Activated naive CD8-positive, alpha-beta T cell treated with anti-CD3 and anti-CD28 coated beads, Interleukin-2, amount 50 U/mL, for 16 hours (primary cell): ENCODE measurements around the gene ADIRF.
"Not testable (repeated sequence)": the region's sequence is repeated elsewhere in the genome, so short reads cannot be mapped to it uniquely, and the experiment has no call there.

Source experiments
- DNase-seq: peaks from one replicate; pipeline ENCODE4 v3.0.0-alpha.2; 2020; ENCODE audit warnings: low read depth, low spot score

The ADIRF gene

DNA sequence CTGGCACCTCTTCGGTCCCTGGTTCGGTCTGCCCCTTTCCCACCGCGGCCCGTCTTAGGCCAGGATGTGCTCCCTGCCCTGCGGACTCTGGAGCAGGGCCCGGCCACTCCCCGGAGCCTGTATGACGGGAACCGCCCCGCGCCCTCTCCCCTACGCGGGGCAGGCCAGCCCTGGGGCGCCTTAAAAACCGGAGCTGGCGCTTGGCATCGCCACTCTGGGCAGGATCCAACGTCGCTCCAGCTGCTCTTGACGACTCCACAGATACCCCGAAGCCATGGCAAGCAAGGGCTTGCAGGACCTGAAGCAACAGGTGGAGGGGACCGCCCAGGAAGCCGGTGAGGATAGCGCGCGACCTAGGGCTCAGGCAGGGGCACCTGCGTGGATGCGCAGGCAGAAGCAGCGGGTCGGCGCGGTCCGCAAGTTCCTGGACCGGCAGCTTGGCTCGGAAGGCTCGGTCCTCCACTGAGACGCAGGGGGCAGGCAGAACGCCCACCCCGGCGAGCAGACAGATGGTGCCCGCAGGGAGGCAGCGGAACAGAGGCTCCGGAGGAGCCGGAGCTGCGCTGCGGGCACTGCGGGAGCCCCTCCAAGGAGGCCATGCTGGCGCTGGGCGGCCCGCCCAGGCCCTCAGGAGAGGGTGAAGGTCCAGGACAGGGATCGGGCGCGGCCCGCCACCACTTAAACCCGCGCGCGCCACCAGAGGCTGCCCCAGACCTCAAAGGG, at the start of gene ADIRF:
Gene ADIRF, plus strand, starts transcription at position 212 of the 723 bp plus-strand sequence. Its CDS starts 63 bp downstream, at position 275.
- DNase-seq = no peak

DNA sequence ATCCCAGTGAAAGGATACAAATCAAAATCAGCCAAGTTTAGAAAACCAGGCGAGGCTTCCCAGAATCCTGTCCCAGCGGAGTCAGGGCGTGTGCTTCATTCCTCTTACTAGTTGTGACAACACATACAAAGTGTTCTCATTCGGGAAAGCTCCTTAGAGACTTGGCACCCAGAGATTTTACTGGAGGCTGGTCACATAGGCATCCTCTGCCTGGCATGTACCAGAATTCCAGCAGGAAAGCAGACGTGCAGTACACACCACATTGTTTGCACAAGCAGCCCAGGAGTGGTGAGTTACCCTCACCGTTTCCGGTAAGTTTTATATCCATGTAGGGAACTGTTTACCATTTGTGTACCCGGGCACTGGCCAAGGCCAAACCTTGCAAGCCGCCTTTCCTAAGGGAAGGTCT, 45.7 kb upstream of the ADIRF start:
- no peak for DNase-seq

DNA sequence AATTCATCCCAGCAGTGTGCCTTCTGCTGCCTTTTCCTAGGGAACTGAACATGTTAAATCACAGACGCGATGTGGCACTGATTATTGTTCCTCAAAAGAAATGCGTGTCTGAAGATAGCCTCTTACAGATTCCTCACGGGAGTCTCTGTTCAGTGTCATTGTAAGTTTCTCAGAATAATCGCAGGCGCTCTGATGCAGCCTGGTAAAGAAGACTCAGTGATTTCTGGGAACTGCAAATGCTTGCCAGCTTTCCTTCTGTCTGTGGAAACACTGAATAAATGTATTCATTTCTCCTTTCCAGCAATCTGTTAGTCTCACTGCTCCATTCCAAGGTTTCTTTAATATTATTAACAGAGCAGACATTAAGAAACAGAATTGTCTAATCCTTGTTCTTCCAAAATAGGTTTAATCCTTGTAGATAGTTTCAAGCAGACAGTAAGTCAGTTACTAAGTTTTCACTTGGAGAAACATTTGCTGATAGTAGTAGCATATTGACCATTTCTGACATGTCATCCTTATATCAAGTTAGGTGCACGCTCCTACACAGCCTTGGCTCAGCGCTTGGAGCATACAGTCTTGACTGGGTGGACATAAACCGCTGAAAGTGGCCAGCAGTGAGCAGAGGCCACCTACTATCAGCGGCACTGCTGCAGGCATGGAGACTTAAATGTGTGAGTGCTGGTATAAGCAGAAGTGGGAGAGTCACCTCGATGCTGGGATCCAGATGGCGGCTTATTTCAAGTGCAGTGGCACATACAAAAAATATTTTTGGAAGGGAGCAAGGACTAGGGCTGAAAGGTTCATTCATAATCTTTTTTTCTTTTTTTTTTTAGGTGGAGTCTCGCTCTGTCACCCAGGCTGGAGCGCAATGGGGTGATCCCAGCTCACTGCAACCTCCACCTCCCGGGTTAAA, 38.6 kb upstream of the ADIRF start:
- DNase-seq = no peak

DNA sequence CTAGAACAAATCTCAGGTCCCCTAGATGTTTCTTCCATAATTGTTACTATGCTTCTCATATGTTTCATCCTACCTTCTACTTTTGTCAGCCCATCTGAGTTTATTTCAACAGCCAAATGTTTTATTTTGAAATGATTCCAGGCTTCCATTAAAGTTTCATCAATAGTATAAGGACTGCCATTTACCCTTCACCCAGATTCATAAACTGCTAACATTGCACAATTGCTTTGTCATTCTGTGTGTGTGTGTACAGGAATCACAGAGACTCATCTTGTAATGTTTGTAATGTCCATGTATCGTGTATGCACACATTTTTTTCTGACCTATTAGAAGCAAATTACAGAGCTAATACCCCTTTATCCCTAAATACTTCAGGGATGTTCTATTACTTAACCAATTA, 36.4 kb upstream of the ADIRF start:
- DNase-seq = no peak

DNA sequence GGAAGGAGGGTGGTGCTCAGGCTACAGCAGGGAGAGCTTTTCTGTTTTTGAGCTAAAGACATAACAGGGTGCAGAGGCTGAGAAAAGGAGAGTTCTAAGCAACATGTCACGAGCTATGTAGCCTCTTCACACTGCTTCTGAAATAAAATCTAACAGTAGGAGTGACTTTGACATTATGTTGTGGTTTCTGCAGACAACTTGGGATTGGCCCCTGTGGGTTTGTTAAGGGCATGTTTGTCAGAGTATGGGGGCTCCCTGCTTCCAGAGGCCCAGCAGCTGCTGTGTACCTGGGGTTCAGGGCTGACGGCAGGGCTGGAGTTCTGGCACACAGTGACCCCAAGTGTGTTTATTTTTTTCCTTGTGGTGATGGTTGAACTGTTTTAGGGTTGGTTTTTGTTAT, 35.6 kb upstream of the ADIRF start:
- no peak for DNase-seq

DNA sequence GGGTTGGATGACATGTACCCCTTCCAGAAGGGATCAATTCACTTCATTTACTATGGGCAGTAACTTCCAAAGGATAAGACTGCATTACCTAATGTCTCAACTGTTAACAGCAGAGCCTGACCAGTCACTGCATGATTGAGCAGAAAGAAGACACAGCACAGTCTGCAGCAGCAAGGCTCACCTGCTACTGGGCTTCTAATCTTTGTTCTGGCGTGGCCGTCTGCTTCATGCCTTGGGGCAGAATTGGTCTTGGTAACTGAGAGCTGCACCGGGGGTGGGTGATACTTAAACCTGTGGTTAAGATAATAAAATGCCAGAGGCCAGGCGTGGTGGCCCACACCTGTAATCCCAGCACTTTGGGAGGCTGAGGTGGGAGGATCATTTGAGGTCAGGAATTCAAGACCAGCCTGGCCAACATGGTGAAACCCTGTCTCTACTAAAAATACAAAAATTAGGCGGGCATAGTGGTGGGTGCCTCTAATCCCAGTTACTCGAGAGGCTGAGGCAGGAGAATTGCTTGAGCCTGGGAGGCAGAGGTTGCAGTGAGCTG, 34.0 kb upstream of the ADIRF start:
- DNase-seq = not testable (repeated sequence)

DNA sequence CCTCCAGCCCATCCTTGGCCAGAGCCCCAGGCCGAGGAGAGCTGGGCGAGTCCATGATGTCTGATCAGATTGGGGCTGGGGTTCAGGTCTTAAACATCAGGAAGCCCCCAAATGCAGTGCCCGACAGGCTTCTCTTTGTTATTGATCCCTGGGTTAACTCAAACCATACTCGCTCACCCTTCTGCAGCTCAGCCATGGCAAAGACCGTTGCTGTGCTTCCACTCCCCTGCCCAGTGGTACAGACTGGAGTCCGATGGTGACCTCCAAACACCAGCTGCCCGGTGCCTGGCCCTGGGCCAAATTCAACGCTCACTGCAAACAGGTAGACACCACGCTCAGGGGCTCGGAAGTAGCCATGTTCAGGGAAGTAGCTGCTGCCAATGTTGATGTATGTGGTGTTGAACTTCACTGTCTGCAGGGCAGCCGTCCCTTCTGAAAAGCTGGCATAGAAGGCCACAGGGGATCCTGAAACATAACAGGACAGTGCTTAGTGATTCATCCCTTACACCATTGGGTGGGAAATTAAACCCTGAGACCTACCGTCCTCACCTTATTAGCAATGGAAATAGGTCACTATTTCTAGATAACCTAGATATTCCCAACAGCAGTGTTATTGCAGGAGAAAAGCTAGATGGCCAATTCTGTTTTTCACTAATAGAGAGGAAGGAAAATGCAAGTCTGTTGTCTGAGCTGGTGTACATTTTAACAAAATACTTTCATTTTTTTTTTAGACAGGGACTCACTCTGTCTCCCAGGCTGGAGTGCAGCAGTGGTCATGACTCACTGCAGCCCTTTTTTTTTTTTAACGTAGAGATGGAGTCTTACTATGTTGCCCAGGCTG, 31.4 kb upstream of the ADIRF start:
- no peak for DNase-seq

DNA sequence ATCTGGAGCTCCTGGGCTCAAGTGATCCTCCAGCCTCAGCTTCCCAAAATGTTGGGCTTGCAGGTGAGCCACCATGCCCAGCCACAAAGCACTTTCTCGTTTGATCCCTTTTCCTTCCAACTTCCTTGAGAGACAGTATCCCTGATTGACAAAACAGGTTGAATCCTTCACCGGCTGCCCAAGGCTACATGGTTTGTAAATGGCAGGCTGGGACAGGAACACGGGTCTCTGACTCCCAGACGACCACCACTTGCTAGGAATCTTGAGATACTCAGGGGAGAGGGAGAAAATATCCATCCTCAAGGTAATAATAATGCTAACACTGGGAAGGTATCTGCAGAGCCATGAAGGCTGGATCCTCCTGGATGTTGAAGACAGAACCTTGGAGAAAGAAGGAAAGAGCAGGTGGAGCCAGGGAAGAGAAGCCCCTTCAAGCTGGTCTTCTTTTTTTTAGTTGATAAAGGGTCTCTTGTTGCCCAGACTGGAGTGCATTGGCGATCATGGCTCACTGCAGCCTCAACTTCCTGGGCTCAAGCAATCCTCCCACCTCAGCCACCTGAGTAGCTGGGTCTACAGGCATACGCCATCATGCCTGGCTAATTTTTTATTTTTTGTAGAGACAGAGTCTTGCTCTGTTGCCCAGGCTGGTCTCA, 30.7 kb upstream of the ADIRF start:
- no peak for DNase-seq

DNA sequence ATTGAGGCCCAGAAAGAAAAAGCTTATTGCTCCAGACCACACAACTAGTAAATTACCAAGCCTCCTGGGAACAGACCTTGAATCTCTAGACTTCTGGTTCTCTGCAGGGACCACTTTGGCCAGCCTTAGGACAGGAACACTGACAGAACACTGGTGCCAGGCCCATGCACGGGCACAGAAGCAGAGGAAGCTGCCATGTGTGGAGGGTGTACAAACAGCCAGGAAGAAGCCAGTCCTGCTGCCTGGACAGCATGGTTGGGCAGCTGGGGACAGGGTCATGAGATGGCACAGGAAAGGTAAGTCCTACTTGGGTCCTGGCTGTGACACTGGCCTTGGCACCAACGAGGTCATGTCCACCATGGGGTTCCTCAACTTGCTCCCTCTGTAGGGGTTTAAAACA, 30.0 kb upstream of the ADIRF start:
- no peak for DNase-seq

DNA sequence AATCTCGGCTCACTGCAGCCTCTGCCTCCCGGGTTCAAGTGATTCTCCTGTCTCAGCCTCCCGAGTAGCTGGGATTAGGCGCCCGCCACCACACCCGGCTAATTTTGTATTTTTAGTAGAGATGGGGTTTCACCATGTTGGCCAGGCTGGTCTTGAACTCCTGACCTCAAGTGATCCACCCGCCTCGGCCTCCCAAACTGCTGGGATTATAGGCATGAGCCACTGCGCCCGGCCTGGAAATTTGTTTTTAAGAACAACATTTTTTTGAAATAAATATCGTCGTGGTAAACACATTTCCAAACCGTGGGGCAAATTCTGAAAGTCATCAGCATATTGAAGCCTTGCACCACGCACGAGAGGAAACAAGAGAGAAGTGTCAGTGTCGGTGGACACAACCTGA, 28.2 kb upstream of the ADIRF start:
- DNase-seq = not testable (repeated sequence)

DNA sequence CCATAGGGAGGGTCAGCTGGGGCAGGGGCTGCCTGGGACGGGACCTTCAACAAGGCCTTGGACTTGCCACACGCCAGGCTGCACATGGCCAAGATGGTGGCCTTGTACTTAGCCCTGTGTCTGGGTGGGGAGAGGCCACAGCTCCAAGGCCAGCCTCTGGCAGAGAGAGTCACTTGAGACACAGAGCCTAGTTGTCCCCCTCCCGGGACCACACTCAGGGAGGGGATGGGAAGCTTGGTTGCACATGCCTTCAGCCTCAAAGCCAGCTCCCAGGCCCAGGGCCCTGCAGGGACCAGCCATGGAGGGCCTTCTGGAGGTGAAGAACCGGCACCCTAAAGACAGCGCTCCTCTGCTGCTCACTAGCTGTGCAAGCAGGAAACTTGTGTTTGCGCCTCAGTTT, 27.6 kb upstream of the ADIRF start:
- DNase-seq = no peak

DNA sequence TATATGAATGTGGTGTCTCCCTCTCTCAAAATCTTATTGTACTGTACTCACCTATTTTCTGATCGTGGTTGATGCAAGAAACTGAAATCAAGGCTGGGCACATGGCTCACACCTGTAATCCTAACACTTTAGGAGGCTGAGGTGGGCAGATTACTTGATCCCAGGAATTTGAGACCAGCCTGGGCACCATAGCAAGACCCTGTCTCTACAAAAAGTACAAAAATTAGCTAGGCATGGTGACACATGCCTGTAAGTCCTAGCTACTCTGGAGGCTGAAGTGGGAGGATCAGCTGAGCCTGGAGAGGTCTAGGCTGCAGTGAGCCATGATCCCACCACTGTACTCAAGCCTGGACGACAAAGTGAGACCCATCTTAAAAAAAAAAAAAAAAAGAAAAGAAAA, 26.9 kb upstream of the ADIRF start:
- DNase-seq = no peak

DNA sequence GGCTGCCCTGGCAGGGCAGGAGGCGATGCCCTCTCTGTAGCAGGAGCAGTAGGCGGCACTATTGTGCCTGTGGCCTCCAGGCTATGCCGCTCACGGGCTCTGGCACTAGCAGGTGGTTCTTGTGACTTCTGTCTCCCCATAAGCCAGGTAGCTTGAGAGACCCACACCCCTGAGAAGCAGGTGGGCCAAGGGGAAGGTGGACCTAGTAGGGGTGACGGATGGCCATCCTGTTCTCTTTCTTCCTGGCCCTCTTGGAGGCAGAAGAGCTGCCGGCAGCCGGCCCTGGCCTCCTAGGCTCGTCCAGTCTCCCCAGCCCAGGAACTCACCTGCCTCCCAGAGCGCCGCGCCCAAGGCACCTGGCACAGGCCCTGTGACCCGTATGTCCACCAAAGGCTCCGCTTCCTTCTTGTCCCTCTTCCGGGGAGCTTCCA, 26.3 kb upstream of the ADIRF start:
- DNase-seq = no peak

DNA sequence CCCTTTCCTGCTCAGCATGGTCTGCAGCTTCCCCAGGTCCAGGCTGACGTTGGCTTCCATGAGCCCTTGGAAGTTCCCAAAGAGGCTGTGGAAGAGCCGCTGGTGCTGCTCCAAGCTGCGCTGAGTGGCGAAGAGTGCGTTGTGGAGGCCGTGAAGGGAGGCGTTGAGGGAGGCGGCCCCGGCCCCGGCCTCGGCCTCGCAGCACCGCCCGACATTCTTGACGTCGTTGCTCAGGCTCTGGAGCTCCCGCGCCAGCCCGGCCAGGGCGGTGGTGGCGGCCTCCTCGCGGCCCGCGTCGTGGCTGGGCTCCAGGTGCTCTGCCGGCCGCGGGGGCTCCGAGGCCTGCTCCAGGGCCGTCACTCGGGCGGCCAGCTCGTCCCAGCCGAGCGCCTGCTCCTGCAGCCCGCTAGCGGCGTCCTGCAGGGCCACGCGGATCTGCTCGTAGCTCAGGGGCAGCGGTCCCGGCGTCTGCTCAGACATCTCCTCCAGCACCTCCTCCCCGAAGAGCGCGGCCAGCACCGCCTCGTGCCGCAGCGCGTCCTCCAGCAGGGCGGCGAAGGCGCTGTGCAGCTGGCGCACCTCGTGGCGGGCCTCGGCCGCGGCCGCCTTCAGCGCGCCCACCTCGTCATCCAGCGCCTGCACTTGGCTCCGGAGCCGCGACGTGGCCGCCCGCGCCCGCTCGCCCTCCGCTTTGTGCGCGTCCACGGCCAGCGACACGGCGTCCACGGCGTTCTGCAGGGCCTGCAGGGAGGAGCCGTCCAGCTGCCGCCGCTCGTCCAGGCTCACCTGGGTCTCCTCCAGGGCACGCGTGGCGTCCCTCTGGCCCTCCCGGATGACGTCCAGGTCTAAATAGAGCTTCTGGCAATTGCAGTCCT, 25.6 kb upstream of the ADIRF start:
- DNase-seq = no peak

DNA sequence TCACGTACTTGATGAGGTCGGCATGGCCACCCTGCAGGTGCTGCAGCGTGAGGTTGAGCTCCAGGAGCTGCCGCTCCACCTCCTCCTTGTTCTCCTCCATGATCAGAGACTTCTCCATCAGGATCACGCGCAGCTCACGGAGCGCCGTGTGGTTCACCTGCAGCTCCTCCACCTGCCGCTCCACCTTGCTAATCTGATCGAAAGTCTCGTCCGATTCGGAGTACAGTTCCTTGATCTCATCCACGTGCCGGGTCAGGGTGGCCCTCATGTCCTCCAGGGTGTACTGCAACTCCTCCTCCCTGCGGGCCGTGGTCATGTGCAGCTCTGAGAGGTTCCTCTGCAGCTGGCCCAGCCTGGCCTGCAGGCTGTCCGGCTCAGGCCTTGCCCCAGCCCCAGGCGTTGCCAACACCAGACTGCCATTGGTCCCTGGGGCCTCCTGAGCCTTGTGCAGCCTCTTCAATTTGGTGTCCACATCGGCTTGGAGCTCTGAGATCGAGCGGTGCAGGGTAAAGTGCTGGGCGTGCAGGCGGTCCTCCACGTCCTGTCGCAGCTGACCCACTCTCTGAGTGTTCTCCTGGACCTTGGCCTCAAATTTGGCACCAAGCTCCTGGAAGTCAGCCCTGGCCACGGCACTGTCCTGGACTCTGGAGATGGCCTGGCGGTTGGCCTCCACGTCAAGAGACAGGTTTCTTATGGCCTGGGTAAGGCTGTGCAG, 24.8 kb upstream of the ADIRF start:
- DNase-seq = no peak

DNA sequence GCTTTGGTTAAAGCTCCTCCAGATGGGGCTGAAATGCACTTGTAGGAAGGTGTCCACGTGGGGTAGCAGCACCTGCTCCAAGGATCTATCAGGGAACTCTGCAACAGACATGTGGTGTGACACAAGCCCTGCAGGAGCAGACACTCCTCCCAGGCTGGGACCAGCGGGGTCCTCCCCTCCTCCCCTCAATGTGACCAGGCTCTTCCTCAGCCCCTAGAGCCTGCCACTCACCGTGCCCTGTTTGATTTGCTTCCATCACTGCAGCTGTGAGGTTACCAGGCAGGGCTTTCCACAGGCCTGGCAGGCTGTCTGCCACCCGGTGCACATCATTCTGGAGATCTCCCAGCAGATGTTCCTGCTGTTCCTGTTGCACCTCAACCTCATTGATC, 24.3 kb upstream of the ADIRF start:
- DNase-seq = no peak

DNA sequence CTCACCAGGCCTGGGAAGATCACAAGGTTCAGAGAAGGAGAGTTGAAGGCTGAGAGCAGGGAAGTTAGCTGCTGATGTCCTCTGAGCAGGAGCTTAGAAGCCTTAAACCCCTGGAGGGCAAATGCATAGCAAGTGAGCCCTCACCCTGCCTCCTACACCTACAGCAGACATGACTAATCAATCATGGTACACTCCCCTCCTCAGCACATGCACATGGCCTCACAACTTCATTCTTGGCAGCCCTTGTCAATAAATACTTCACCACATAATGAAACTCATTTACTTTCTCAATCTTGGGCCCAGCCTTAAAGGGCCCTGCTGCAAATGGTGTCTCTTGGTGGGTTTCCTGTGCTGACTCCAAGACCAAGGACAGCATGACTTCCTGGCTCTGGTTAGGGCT, 23.8 kb upstream of the ADIRF start:
- no peak for DNase-seq

DNA sequence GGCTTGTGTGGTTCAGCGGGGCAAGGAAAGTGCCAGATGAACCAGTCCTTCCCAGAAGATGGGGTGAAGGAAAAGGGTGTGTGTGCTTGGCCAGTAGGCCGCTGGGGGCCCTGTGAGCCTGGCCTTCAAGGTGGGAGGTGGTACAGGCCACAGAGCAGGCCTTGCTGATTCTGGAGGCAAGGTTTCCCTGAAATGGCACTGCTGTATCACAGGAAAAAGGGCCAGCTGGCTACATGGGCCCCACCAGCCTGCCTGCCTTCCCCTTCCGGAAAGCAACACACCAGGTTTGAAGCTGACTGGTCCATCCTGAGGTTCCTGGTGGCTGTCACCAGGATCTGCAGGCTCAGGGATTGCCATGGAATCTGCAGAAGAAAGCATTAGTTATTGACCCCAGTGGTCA, 23.4 kb upstream of the ADIRF start:
- no peak for DNase-seq

DNA sequence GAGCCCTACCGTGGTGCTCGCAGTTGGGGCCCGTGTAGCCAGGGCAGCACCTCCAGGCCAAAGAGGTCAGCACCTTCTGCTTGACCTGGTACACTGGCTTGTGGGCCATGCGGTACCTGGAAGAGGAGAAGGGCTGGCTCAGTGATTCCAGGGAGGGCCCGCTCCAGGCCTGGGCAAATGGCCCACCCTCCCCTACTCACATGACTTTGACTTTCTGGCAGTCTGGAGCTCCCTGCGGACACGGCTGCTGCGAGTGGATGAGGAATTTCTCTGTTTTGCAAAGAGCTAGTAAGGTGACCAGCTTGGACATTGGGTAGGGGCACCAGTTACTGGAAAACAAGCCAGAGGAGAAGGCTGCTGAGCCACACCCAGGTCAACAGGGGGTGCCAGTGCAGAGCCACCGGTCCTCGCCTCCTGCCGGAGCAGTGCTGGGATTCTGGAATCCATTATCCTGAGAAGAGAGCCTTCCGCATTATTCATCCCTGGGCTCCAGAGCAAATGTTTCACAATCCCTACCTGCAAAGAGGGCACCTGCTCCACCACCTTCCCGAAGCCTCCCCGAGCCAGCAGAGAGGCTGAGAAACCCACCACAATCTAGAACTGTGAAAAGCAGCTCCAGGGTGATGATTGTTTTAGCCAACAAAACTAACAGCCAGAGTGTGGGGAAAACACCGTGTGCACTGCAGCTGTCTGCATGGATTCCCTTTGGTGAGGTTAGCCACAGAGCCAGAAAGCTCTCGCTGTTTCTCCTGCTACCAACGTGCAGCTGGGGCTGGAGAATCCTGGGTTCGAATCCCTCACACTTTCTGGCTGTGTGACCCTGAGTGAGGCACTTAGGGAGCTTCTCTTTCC, 22.7 kb upstream of the ADIRF start:
- no peak for DNase-seq
